ENCODE results near the gene TENM3. TPM values are rescaled to one million over a fixed set of nuclear protein-coding genes. Genes with fewer than 3 reads are reported as not detected.

The TENM3 gene
- total and polyA plus RNA-seq, 12 donors, result 0.20 to 6.6 (median 3.5) TPM

GRCh38 chr4:182351485-182351884 lies 108.3 kb downstream of the TENM3 start:
- 80 to 89% methylated on average over 12 of the region's 12 CpGs for WGBS, 2 donors
- no peaks in the 10 kb centered on the region for H3K4me1 ChIP-seq
- DNase-seq, result no peak
- H3K9me3 ChIP-seq, result no peaks in the 10 kb centered on the region
- no peaks in the 10 kb centered on the region for H3K36me3 ChIP-seq
- no peak for TF ChIP-seq CTCF (IDR thresholded peaks at IDR 0.05)
- ATAC-seq, result no peak
- intact Hi-C loops (cut with DNase I), result no loop called here
- H3K27me3 ChIP-seq, result no peaks in the 10 kb centered on the region
- no peak overlapping the region for H3K27ac ChIP-seq
- H3K4me3 ChIP-seq, result no peak overlapping the region

GRCh38 chr4:182354106-182354505 lies 110.9 kb downstream of the TENM3 start:
- ATAC-seq (no peak), DNase-seq (no peak)
- TF ChIP-seq CTCF (IDR thresholded peaks at IDR 0.05), result no peak
- intact Hi-C loops (cut with DNase I), result no loop called here
- Histone ChIP-seq H3K36me3 (no peaks in the 10 kb centered on the region), H3K9me3 (no peaks in the 10 kb centered on the region), H3K4me3 (no peak overlapping the region), H3K27ac (no peak overlapping the region), H3K4me1 (no peaks in the 10 kb centered on the region), H3K27me3 (no peaks in the 10 kb centered on the region)
- 74 to 81% methylated on average over 3 of the region's 3 CpGs for WGBS, 2 donors

- Histone ChIP-seq H3K27ac (no peak overlapping the region), H3K27me3 (no peaks in the 10 kb centered on the region), H3K9me3 (no peaks in the 10 kb centered on the region), H3K4me3 (no peak overlapping the region), H3K4me1 (no peaks in the 10 kb centered on the region), H3K36me3 (no peaks in the 10 kb centered on the region)
- no peak for TF ChIP-seq CTCF (IDR thresholded peaks at IDR 0.05)
- WGBS, 2 donors, result 53 to 62% methylated on average over 7 of the region's 7 CpGs
- DNase-seq (no peak), ATAC-seq (no peak)
- intact Hi-C loops (cut with DNase I), result no loop called here
Observed at GRCh38 chr4:182354867-182355266, 111.7 kb downstream of the TENM3 start.

GRCh38 chr4:182367153-182367552 lies 124.0 kb downstream of the TENM3 start:
- Histone ChIP-seq H3K27me3 (peaks cover 0 to 3% (median 0%) of the 10 kb centered on the region in 7 donors), H3K4me1 (no peaks in the 10 kb centered on the region), H3K4me3 (no peak overlapping the region), H3K9me3 (no peaks in the 10 kb centered on the region), H3K36me3 (no peaks in the 10 kb centered on the region), H3K27ac (no peak overlapping the region)
- DNase-seq (no peak), ATAC-seq (peak in 1 of 8 donors; percentile 16)
- no peak for TF ChIP-seq CTCF (IDR thresholded peaks at IDR 0.05)
- intact Hi-C loops (cut with DNase I), result no loop called here
- 70 to 71% methylated on average over 13 of the region's 13 CpGs for WGBS, 2 donors
